Lung (tissue), 12 donors: ENCODE results near the gene EFCAB11. TPM values are rescaled to one million over a fixed set of nuclear protein-coding genes. Genes with fewer than 3 reads are reported as not detected.

Source experiments
- ATAC-seq: fragments of 200-7000 bp; cut with Tn5 transposase; one replicate; pipeline ENCODE4 v1.9.1; 2020; ENCODE audit warnings: moderate number of reproducible peaks; ENCODE audit not compliant: insufficient read depth, low FRiP score
- DNase-seq, 3 donors: peaks; one replicate each; pipeline ENCODE4 v3.0.0-alpha.2; 2013 to 2017
- H3K27ac ChIP-seq, 2 donors: one replicate each; pipeline ENCODE4 v1.5.1; 2013; ENCODE audit warnings: mild to moderate bottlenecking in 2 of 2, moderate library complexity in 2 of 2, control low read depth in 1 of 2, inconsistent platforms in 1 of 2, low read depth in 1 of 2, low read length in 1 of 2
- H3K27me3 ChIP-seq, 3 donors: one replicate each; pipeline ENCODE4 v1.5.1; 2013; ENCODE audit warnings: low read length in 2 of 3; ENCODE audit not compliant: control insufficient read depth in 3 of 3, insufficient read depth in 3 of 3
- H3K36me3 ChIP-seq, 4 donors: one replicate each; pipeline ENCODE4 v1.5.1; 2013; ENCODE audit warnings: low read length in 4 of 4, mild to moderate bottlenecking in 1 of 4, moderate library complexity in 1 of 4; ENCODE audit not compliant: control insufficient read depth in 4 of 4, insufficient read depth in 4 of 4
- H3K4me1 ChIP-seq, 5 donors: one replicate each; pipeline ENCODE4 v1.5.1; 2013; ENCODE audit warnings: low read length in 5 of 5, mild to moderate bottlenecking in 2 of 5, moderate library complexity in 1 of 5; ENCODE audit not compliant: control insufficient read depth in 5 of 5, insufficient read depth in 5 of 5
- H3K4me3 ChIP-seq: one replicate; pipeline ENCODE4 v1.5.1; 2013; ENCODE audit warnings: mild to moderate bottlenecking, control low read depth, moderate library complexity
- H3K9ac ChIP-seq, 2 donors: one replicate each; pipeline ENCODE4 v1.5.1; 2013; ENCODE audit warnings: low read length in 2 of 2, control low read depth in 1 of 2; ENCODE audit not compliant: insufficient read depth in 1 of 2
- H3K9me3 ChIP-seq, 4 donors: one replicate each; pipeline ENCODE4 v1.5.1; 2013; ENCODE audit warnings: low read length in 3 of 4, mild to moderate bottlenecking in 1 of 4, moderate library complexity in 1 of 4; ENCODE audit not compliant: control insufficient read depth in 4 of 4, insufficient read depth in 3 of 4
- WGBS, 2 donors: extraction: QIAGEN DNeasy Blood & Tissue Kit; methylation state at CpG; one replicate each; pipeline ENCODE4 v1.1.7; 2013; 5-methylcytosine and 5-hydroxymethylcytosine counted together
- polyA plus RNA-seq, 2 donors: library from polyadenylated mRNA; stranded (reverse); fragments of 200-250 nt; gene quantifications; one replicate each; pipeline ENCODE4 v1.2.1, GENCODE V29; 2013
- total RNA-seq, 2 donors: library from RNA; depleted of rRNA in 1 of 2; stranded (reverse); fragments of >200 nt in 1 of 2; gene quantifications; one replicate each; pipeline ENCODE4 v1.2.1, GENCODE V29; 2014 to 2021
- TF ChIP-seq, protein P1 (sequence below): IDR thresholded peaks from 2 replicates; pipeline ENCODE4 v1.5.1; 2012; ENCODE audit warnings: mild to moderate bottlenecking; ENCODE audit errors: control extremely low read depth, extremely low read depth
- donor health status: control.
- donor health status: control.
- donor health status: Bipolar disorder and iron deficiency.
- donor health status: healthy.
- donor health status: DM: yes; HTN: yes; CAD: no.

The EFCAB11 gene
- total and polyA plus RNA-seq, 4 donors = 2.9 to 13.0 (median 6.1) TPM

DNA sequence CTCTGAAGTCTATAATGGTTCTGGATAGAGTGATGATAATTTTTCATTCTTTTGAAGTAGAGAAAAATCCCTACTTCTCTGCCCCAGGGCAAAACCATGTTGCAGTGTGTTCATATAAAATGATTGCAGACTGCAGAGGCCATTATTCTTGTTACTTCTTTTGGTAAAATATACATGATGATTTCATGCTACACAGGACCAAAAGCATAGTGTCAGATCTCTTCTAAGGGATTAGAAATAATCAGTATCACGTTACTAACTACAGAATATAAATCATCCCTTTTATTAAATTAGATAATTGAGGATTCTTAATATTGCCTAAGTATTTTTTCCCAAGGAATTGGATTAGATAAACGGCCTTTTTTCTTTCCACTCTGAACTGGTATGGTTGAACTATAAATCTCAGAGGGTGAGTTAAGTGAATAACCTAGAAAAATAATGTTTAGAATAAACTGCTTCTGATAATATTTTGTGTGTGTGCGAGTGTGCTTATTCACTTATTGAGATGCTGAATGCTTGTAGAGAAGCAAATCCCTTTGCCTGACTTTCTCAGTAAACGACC, 156.2 kb downstream of the EFCAB11 start:
- H3K4me3 ChIP-seq = no peak overlapping the region
- no peak for DNase-seq
- no peak overlapping the region for H3K9ac ChIP-seq
- TF ChIP-seq, protein P1, sequence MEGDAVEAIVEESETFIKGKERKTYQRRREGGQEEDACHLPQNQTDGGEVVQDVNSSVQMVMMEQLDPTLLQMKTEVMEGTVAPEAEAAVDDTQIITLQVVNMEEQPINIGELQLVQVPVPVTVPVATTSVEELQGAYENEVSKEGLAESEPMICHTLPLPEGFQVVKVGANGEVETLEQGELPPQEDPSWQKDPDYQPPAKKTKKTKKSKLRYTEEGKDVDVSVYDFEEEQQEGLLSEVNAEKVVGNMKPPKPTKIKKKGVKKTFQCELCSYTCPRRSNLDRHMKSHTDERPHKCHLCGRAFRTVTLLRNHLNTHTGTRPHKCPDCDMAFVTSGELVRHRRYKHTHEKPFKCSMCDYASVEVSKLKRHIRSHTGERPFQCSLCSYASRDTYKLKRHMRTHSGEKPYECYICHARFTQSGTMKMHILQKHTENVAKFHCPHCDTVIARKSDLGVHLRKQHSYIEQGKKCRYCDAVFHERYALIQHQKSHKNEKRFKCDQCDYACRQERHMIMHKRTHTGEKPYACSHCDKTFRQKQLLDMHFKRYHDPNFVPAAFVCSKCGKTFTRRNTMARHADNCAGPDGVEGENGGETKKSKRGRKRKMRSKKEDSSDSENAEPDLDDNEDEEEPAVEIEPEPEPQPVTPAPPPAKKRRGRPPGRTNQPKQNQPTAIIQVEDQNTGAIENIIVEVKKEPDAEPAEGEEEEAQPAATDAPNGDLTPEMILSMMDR = no peak
- H3K27ac ChIP-seq = no peak overlapping the region
- no peaks in the 10 kb centered on the region for H3K36me3 ChIP-seq
- no peak for ATAC-seq
- no peaks in the 10 kb centered on the region for H3K27me3 ChIP-seq
- H3K4me1 ChIP-seq = no peaks in the 10 kb centered on the region
- WGBS, 2 donors = 83 to 94% methylated on average over 4 of the region's 4 CpGs
- peaks cover 0 to 4% (median 0%) of the 10 kb centered on the region in 4 donors for H3K9me3 ChIP-seq

DNA sequence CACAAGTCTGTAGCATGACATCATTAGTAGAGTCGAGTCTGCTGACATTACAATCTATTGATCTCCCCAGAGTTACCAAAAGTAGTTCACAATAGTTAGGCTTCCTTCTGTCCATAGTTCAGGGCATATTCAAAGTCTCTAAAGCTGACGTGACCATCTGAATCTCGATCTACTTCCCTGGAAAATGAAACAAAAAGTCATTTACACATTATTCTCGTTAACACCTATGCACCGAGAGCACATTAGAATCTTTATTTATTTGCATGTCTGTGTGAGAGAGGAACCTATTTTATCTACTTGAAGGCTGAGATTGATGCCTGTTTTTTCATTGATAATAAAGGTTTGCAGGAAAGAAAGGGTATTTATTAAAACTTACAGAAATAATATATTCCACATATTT, 157.4 kb downstream of the EFCAB11 start:
- ATAC-seq (no peak), DNase-seq (no peak)
- Histone ChIP-seq H3K36me3 (no peaks in the 10 kb centered on the region), H3K9ac (no peak overlapping the region), H3K9me3 (peaks cover 0 to 4% (median 0%) of the 10 kb centered on the region in 4 donors), H3K4me3 (no peak overlapping the region), H3K27me3 (no peaks in the 10 kb centered on the region), H3K4me1 (no peaks in the 10 kb centered on the region), H3K27ac (no peak overlapping the region)
- TF ChIP-seq, protein P1 = no peak
- WGBS, 2 donors = 74% methylated on average over 5 of the region's 5 CpGs

DNA sequence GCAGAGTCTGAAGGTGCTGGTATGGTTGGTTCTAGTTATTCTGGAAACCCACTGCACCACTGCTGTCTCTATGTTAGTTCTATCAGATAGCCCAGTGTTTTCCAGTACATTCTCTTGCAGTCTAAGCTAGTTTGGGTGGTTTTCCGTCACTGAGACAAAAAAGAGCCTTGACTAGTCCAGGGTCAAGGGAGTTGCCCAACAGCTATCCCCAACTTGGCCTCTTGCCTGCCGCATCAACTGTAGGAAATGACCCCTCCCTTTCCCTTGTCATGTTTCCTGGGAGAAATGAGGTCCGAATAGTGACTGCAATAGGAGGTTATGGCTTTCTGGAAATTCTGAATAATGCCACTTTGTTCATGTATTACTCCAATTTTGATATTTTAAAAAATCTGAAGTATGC, 160.4 kb downstream of the EFCAB11 start:
- H3K9ac ChIP-seq = no peak overlapping the region
- no peaks in the 10 kb centered on the region for H3K36me3 ChIP-seq
- 48 to 67% methylated on average over 3 of the region's 3 CpGs for WGBS, 2 donors
- TF ChIP-seq, protein P1 = no peak
- H3K27me3 ChIP-seq = no peaks in the 10 kb centered on the region
- no peak for DNase-seq
- no peaks in the 10 kb centered on the region for H3K4me1 ChIP-seq
- H3K9me3 ChIP-seq = peaks cover 0 to 4% (median 0%) of the 10 kb centered on the region in 4 donors
- no peak overlapping the region for H3K27ac ChIP-seq
- no peak for ATAC-seq
- no peak overlapping the region for H3K4me3 ChIP-seq

DNA sequence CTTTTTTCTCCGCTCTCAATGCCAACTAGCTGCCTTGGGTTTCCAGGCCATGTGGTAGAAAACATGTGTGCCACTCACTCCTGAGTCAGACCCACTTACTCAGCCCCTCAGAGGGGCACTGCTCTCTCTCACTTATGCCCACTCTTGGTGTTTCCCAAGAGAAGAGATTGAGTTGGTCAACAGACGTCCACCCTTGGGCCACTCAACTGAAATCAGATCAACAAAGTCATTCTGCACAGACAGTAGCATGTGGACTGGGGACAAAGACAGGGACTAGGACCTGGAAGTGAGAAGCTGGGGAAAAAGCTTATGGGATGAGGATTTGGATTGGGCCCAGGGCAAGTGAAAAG, 161.2 kb downstream of the EFCAB11 start:
- WGBS, 2 donors = 91 to 95% methylated on average over 2 of the region's 2 CpGs
- TF ChIP-seq, protein P1 = no peak
- Histone ChIP-seq H3K36me3 (no peaks in the 10 kb centered on the region), H3K27ac (no peak overlapping the region), H3K4me1 (no peaks in the 10 kb centered on the region), H3K9me3 (peaks cover 0 to 4% (median 0%) of the 10 kb centered on the region in 4 donors), H3K27me3 (no peaks in the 10 kb centered on the region), H3K9ac (no peak overlapping the region), H3K4me3 (no peak overlapping the region)
- no peak for DNase-seq
- ATAC-seq = no peak
